Transverse colon (tissue), 4 donors: Measurements from ENCODE around the gene UBE2M.
"Not testable (repeated sequence)": the region's sequence is repeated elsewhere in the genome, so short reads cannot be mapped to it uniquely, and the experiment has no call there.

ENCODE experiments used
- EP300 ChIP-seq: sonication (generic); formaldehyde crosslinking; IDR thresholded peaks from one replicate; pipeline ENCODE4 v1.6.1; 2017; ENCODE audit warnings: antibody characterized with exemption, low read depth
- POLR2A ChIP-seq: fragments of 450-650 bp; IDR thresholded peaks from one replicate; pipeline ENCODE4 v1.6.1; 2016; ENCODE audit warnings: antibody characterized with exemption, mild to moderate bottlenecking, moderate library complexity
- POLR2AphosphoS5 ChIP-seq, 3 donors: sonication (generic); formaldehyde crosslinking; IDR thresholded peaks; one replicate each; pipeline ENCODE4 v1.6.1; 2016; ENCODE audit warnings: antibody characterized with exemption in 3 of 3
- TF ChIP-seq, protein P1 (sequence below), 5 experiments: fragments of 200-600 bp in 3 of 5; fragments of 450-650 bp in 2 of 5; sonication (generic) in 3 of 5; IDR thresholded peaks; 1 replicate in 2 of 5; 2 replicates in 3 of 5; pipeline ENCODE4 v1.5.1; 2016 to 2017; ENCODE audit warnings: antibody characterized with exemption in 5 of 5, inconsistent platforms in 3 of 5, mild to moderate bottlenecking in 2 of 5, moderate library complexity in 1 of 5

DNA sequence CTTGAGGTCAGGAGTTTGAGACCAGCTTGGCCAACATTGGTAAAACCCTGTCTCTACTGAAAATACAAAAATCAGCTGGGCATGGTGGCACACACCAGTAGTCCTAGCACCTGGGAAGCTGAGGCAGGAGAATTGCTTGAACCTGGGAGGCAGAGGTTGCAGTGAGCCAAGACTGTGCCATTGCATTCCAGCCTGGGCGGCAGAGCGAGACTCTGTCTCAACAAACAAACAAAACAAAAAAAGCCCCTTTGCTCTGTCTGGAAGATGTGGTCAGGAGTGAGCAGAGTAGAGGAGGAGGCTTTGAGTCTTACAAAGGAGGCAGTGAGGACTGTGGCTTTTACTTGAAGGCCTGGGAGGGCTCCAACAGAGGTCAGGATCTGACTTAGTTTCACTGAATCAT lies 19.2 kb upstream of the UBE2M start:
- TF ChIP-seq, protein P1, sequence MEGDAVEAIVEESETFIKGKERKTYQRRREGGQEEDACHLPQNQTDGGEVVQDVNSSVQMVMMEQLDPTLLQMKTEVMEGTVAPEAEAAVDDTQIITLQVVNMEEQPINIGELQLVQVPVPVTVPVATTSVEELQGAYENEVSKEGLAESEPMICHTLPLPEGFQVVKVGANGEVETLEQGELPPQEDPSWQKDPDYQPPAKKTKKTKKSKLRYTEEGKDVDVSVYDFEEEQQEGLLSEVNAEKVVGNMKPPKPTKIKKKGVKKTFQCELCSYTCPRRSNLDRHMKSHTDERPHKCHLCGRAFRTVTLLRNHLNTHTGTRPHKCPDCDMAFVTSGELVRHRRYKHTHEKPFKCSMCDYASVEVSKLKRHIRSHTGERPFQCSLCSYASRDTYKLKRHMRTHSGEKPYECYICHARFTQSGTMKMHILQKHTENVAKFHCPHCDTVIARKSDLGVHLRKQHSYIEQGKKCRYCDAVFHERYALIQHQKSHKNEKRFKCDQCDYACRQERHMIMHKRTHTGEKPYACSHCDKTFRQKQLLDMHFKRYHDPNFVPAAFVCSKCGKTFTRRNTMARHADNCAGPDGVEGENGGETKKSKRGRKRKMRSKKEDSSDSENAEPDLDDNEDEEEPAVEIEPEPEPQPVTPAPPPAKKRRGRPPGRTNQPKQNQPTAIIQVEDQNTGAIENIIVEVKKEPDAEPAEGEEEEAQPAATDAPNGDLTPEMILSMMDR (IDR thresholded peaks at IDR 0.05), result not testable (repeated sequence)
- not testable (repeated sequence) for TF ChIP-seq POLR2AphosphoS5 (IDR thresholded peaks at IDR 0.05); POLR2A; EP300
